HL-60/S4 treated with phorbol 12-myristate 13-acetate at 8.2 ng/mL for 4 days and 3 days (cell line): ENCODE results near the gene SPATA20.

ENCODE experiments used
- in situ Hi-C: fragments of 300-500 bp; cut with MboI; formaldehyde crosslinking; loops from 2 replicates; pipeline ENCODE4 v1.15.0; 2022; ENCODE audit warnings: low sequenced_read_pairs

SPATA20 gene

DNA sequence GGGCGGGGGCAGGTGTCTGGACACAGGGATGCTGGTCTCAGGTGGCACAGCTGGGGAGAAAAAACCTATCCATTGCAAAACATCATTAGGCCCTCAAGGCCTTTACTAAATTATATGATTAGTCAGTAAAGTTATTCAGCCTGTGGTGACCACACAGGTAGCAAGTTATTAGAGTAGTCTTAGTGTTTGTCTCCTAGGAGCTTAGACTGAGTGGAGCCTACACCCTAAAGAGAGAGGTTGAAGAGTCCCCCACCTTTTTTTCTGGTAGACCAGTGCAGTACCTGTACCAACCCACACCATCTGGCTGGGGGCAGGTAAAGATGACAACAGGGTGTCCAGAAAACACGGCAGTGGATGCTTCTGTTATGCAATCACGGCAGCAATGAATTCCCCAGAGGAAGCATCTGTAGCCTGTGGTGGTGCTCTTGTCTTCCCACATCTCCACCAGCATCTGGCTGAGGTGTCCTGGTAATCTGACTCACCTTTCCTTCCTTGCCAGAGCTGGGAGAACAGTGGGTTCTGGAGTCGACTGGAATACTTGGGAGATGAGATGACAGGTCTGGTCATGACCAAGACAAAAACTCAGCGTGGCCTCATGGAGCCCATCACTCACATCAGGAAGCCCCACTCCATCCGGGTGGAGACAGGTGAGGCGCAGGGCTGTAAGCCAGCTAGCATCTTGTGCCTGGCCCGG, 27.7 kb upstream of the SPATA20 start:
- in situ Hi-C loops, result no loop called here

DNA sequence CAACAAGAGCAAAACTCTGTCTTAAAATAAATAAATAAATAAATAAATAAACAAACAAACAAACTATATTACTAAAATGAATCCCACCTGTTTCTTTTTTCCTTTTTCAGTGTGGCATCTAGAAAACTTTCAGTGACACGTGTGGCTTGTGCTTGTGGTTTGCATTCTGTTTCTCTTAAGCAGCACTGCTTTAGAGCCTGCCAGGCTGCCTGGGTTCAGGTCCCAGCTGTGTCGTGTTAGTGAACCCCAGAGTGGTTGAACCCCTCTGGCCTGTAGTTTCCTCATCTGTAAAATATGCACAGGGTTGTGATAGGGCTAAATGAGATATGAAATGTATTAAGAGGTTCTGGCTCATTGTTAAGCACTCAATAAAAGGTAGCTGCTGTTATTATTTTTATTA, 26.5 kb upstream of the SPATA20 start:
- in situ Hi-C loops, result no loop called here

DNA sequence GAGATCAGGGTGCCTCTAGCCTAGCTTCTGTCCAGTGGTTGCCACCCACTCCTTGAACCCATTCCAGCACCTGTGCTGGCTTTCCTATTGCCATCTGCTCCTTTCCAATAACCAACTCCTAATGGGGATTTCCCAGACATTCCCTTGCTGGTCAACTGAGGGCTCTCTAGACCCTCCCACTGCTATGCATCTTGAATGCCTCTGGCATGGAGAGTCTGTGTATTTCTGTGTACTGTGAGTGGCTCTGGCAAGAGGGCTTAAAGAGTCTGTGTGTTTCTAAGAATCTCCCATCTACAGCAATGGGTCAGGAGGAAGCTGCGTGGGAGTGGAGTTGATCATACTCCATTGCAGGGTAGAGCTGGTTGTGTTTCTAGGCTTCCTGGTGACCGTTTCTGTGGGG, 25.5 kb upstream of the SPATA20 start:
- in situ Hi-C loops, result no loop called here

DNA sequence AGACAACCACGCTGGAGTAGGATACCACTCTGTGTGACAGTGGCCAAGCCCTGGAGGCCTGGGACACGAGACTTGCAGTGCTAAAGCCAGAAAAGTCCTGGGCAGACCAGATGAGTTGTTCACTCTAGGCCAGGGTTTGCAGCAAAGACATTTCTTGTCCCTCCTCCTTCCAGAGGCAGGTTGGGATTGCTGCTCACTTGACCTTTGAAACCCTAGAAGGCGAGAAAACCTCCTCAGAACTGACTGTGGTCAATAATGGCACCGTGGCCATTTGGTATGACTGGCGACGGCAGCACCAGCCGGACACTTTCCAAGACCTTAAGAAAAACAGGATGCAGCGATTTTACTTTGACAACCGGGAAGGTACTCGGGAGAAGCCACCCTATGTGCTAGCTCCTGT, 24.2 kb upstream of the SPATA20 start:
- in situ Hi-C loops, result no loop called here

DNA sequence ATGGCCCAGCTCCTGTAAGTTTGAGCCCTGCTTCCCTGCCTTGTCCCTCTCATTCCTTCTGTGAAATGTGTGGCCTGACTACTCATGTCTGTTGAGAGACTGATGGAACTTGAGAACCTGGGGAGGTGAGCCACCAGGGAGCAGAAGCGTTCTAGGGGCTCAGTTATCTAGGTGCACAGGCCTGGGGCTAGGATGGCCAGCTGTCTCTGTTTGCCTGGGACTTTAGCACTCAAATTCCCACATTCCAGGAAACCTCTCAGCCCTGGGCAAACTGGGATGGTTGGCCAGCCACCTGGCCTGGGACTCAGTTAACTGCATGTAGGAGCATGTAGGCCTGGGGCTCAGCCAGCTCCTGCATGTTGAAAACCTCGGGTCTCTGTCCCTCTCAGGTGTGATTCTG, 23.8 kb upstream of the SPATA20 start:
- in situ Hi-C loops, result no loop called here

DNA sequence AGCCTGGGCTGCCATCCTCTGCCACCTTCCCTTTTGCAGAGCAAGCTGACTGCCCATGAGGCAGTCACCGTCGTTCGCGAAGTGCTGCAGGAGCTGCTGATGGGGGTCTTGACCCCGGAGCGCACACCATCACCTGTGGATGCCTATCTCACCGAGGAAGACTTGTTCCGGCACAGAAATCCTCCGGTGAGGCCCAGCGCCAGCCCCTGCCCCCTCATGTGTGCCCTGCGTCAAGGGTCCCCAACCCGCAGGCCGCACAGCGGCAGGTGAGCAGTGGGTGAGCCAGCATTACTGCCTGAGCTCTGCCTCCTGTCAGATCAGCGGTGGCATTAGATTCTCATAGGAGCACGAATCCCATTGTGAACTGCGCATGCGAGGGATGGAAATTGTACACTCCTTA, 22.1 kb upstream of the SPATA20 start:
- in situ Hi-C loops, result no loop called here

DNA sequence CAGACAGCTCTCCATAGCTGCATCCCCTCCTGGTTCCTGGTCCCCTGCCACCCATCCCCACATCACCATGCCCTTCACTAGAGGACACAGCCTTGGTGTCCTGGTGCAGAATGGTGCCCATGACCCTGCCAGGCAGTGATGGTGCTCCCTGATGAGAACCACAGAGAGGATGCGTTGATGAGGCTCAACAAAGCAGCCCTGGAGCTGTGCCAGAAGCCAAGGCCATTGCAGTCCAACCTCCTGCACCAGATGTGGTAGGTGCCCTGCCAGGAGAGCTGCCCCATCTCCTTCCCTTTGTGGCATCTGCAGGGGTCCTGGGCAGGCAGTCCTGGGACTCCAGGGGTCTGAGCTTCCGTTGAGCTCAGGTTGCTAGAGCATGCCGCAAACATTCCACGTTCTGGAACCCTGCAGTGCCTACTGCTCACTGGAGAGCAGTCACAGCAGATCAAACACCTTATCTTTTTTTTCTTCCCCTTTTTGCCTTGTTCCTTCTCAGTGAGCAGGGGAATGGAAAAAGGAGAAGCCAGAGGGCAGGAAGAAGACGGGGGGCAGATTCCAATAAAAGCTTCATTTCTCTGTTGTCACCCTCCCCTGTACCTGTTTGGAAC, 19.7 kb upstream of the SPATA20 start:
- in situ Hi-C loops, result no loop called here

DNA sequence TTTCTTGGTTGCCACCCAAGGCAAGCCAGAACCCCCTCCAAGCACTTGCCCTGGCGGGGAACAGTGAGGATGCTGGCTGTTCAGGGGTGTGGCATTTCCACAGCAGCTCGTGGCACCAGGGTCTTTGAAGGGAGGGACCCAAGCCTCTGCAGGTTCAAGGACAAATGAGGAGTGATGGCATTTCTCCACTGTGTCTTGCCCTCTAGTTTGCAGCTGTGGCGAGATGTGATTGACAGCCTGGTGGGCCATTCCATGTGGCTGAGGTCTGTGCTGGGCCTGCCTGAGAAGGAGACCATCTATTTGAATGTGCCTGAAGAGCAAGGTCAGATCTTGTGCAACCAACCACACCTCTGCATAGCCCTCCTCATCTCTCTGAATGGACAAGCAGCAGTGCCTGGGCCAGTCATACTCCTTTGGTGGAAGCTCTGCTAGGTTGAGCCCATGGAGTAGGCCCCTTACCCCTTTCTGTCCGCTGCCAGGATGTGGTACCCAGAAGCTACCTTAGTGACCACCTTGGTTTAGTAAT, 19.0 kb upstream of the SPATA20 start:
- in situ Hi-C loops, result no loop called here

DNA sequence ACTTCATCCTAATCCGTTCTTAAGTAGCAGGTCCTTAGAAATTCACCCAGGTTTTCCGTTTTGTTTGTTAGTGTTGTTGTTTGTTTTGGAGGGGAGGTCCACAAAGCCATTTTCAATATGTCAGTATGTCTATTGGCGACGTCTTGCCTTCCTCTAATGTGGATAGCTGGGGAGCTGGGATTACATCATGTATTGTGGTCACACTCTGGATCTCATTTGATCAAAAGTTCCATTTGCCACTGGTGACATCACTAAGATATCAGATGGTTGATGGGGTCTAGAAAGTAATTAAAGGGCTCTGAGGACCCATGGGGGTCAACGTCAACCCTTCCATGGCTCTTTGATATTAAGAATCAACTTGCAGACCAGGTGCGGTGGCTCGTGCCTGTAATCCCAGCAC, 17.1 kb upstream of the SPATA20 start:
- in situ Hi-C loops, result no loop called here

DNA sequence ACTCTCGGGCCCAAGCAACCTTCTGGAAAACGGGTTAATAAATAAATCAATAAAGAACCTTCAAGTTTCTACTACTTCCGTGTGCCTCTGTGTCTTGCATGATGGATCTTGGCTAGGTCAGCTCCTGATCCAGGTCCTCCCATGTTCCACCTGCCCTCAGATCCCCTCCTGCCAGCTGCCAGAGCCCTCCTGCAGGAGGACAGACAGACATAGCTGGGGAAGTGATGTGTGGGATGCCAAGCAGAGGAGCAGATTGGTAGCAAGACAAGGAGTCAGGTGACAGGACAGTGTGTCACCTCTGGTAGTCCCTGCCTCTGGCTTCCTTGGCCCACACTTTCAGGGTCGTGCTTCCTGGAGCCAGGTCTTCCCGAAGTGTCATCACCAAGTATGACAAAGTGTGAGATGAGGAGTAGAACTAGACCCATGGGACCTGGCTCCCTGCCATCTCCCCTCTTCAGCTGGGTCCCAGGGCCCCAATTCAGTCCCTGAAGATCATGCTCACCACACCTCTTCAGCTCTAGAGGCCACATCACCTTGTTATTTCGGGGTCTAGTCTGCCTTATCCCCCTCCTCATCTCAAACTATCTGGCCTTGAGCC, 15.4 kb upstream of the SPATA20 start:
- in situ Hi-C loops, result no loop called here

DNA sequence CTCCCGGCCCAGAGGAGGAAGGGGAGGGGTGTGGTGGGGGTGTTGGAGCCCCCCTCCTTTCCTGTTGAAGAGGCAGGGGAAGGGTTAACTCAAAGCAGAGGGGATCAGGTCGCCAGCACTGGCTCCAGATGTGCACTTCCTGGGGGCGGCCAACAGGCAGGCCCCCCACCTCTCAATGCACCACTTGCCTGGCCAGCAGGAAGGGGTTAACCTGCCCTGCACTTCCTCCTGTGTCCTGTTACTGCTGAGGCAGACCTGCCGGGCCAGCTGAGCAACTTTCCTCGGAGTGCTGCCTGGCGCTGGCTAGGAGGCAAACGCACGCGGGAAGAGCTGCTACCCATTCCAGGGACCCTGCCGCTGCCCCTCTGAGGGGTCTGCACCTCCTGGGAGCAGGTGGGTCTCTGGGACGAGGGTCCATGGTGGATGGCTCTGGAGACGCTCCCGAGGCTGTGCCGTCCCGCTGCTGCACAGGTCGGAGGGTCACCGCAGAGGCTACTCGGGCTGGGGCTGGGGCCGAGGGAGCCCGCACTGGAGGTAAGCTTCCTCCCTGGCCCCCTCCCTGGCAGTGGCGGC, 14.4 kb upstream of the SPATA20 start, which contains the start of gene EPN3:
Gene EPN3 (plus strand): TSS at position 284 of the 573 bp plus-strand sequence. CDS start 3,822 bp downstream, outside the sequence.
- in situ Hi-C loops, result no loop called here

DNA sequence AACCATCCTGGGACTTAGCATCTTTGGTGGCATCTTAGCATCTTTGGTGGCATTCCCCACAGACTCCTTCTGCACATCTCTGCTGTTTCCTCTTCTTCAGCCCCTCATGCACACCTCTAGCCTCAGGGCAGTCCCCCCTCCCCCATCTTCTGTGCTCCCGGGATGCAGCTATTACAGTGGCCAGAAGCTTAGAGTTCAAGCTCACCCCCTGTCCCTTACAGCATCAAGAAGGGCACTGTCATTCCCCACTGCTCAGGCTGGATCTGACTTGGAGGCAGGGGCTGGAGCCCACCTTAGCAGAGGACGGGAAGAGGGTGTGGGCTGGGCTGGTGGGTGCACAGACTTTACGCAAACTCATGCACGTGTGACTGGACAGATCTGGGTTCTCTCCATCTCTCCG, 13.8 kb upstream of the SPATA20 start:
- in situ Hi-C loops, result no loop called here

DNA sequence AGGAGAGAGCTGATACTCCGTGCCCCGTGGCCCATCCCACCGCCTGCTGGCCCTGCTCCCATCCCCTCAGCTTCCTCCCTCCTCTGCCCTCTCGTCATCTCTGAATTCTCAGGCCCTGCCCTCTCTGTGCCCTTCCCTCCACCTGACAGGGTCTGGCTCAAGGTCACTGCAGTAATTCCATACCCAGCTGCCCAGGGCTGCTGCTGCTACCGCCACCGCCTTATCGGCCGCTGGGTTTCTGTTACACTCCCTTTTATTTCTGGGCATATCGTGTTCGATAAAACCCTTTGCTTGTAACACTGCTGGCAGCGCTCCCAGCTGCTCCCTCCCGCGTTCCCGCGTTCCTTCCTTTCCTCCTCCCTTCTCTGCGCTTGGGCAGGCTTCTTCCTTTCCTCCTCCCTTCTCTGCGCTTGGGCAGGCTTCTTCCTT, 13.2 kb upstream of the SPATA20 start:
- in situ Hi-C loops, result no loop called here

DNA sequence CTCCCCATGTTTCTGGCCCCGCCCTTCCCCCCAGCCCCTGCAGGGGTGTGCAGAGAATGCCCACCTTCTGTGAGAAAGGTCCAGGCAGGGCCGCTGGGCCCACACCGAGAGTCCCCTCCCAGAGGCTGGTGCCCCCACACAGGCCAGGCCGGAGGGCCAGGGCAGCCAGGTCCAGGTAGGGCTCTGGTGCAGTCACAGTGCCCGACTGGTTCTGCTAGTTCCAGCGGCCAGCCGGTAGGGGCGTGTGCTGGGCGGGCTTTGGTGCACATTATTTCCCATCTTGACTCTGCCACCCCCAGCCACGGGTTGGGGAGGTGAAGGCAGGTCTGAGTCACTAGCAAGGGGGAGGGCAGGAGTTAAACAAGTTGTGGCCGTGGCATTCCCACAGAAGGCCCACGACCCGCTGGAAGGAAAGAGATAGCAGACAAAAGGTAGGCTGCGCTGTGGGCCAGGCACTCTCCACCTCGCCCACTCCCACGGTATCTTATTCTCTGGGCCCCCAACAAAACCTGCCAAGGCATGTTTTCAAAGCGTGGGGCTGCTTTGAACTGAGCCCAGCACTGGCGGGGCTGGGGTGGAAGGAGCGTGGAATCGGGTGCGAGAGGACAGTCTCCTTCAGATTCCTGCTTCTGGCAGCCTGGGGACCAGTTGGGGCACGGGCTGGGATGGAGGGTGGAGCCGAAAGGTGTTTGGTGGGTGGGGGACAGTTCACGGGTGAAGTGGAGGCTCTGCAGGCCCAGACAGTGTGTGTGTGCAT, 12.6 kb upstream of the SPATA20 start:
- in situ Hi-C loops, result no loop called here

DNA sequence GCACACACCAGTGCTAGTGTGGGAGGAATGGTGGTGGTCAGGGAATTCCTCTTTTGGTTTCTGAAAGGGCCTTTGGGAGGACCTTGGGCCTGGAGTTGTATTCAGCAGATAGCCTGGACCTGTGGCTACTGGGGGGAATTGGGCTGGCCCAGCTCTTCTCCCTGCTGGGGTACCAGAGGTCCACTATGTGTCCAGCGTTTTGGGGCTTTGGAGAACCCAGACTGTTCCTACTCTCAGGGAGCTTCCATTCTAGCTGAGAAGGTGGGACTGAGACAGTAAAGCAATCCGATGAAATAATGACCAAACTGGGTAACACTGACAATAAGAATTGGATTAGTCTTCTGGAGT, 12.0 kb upstream of the SPATA20 start:
- in situ Hi-C loops, result no loop called here

DNA sequence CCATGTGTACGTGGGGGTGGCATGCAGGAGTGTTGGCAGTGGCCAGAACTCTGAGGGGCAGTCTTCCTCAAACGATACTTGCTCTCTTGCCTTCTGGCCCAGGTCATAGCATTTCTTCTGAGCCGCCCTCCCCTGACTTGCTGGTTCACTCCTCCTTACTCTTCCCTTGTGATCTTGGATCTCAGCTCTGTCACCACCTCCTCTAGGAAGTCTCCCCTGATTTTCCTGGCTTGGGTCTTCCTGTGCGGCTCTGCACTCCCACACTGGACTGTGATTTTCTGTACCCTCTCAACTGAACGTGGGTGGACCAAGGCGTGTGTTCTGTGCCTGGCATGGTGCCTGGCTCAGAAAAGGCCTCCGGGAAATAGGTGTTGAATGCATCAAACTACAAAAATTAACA, 11.6 kb upstream of the SPATA20 start:
- in situ Hi-C loops, result no loop called here

DNA sequence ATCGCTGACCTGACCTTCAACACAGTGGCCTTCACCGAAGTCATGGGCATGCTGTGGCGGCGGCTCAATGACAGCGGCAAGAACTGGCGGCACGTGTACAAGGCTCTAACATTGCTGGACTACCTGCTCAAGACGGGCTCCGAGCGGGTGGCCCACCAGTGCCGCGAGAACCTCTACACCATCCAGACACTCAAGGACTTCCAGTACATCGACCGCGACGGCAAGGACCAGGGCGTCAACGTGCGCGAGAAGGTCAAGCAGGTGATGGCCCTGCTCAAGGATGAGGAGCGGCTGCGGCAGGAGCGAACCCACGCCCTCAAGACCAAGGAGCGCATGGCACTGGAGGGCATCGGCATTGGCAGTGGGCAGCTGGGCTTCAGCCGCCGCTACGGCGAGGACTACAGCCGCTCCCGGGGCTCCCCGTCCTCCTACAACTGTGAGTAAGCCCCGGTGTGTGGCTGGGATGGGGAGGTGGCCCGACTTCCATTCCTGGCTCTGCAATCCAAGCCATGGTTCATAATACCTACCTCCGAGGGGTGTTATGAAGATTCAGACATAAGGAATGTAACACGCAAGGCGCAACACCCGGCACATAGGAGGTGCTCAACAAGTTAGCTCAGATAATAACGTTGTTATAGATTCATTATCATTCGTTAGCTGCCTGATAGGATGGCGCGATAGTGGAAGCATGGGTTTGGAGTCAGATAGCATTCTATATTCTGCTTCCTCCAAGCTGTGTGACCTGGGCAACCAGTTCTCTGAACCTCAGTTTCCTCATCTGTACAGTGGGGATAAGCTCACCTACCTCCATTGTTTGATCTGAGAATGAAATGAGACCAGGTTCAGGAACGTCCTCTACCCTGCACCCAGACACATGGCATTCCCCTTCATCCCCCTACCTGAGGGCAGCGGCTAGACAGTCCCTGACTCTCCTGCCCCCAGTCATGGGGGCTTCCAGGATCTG, 10.0 kb upstream of the SPATA20 start:
- in situ Hi-C loops, result no loop called here

DNA sequence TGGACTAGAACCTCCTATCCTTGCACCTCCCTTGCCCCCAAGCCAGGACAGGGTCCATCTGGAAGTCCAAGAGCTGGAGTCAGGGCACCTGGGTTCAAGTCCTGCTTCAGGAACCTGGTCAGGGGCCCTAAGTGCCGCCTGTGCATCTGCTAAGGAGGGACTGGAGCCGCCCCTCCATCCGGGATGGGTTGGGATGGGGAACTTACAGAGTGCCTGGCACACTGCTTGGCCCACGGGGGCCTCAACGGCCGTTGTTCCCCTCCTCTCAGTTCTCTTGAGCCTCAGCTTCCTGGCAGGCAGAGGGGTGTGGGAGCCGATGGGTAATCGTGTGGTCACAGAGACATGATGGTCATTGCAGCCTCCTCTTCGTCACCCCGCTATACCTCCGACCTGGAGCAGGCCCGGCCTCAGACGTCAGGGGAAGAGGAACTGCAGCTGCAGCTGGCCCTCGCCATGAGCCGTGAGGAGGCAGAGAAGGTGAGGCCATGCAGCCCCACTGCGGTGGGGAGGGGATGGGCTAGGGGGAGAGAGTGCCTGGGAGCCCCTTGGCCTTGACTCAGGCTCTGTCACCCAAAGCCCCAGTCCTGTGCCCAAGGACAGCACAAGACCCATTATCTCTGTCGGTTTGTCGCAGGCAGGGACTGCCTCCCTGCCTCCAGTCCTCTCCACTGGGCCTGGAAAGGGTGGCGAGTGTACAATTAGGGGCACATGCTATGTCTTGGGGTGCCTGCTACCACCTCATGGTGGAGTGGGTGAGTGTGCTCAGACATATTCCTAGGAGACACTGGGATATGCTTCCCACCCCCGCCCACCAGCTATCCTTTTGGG, 9.0 kb upstream of the SPATA20 start:
- in situ Hi-C loops, result no loop called here
